HepG2 (cell line): ENCODE data around the gene TRAP1. TPM values are rescaled to one million over a fixed set of nuclear protein-coding genes. Genes with fewer than 3 reads are reported as not detected.

Experiments used
- ARNT ChIP-seq: fragments of 450-650 bp; IDR thresholded peaks from 2 replicates; pipeline ENCODE4 v1.6.1; 2017
- ATAD3A ChIP-seq: sonication (generic); formaldehyde crosslinking; IDR thresholded peaks from 2 replicates; pipeline ENCODE4 v1.4.0; 2020; ENCODE audit warnings: missing genetic modification reagents
- ATF3 ChIP-seq: sonication (generic); formaldehyde crosslinking; IDR thresholded peaks from 2 replicates; pipeline ENCODE4 v1.4.0; 2020; ENCODE audit warnings: missing genetic modification reagents
- E2F1 ChIP-seq: sonication (generic); formaldehyde crosslinking; IDR thresholded peaks from 2 replicates; pipeline ENCODE4 v1.5.0; 2020; ENCODE audit warnings: missing genetic modification reagents
- KDM1A ChIP-seq: IDR thresholded peaks from 2 replicates; pipeline ENCODE4 v1.6.1; 2016; ENCODE audit warnings: missing compliant biosample characterization
- MLLT10 ChIP-seq: sonication (generic); formaldehyde crosslinking; IDR thresholded peaks from 2 replicates; pipeline ENCODE4 v1.4.0; 2020; ENCODE audit warnings: missing genetic modification reagents
- SIX1 ChIP-seq: sonication (generic); formaldehyde crosslinking; IDR thresholded peaks from 2 replicates; pipeline ENCODE4 v1.4.0; 2020; ENCODE audit warnings: missing genetic modification reagents, borderline replicate concordance
- SMYD3 ChIP-seq: sonication (generic); formaldehyde crosslinking; IDR thresholded peaks from 2 replicates; pipeline ENCODE4 v1.8.1; 2023; ENCODE audit warnings: mild to moderate bottlenecking, missing genetic modification reagents
- SOX6 ChIP-seq, 2 experiments: fragments of 450-650 bp in 1 of 2; sonication (generic) in 1 of 2; formaldehyde crosslinking in 1 of 2; IDR thresholded peaks; 2 replicates each; pipeline versions ENCODE4 v1.4.0 to v1.6.1; 2017 to 2020; ENCODE audit warnings: antibody characterized with exemption in 1 of 2, mild to moderate bottlenecking in 1 of 2, missing genetic modification reagents in 1 of 2
- SP5 ChIP-seq: IDR thresholded peaks from 2 replicates; pipeline ENCODE4 v1.6.1; 2016; ENCODE audit warnings: low read depth, borderline replicate concordance
- TFAP4 ChIP-seq: sonication (generic); IDR thresholded peaks from 2 replicates; pipeline ENCODE4 v1.6.1; 2016; ENCODE audit warnings: low read depth, borderline replicate concordance
- ZBTB34 ChIP-seq: sonication (generic); formaldehyde crosslinking; IDR thresholded peaks from 2 replicates; pipeline ENCODE4 v1.8.0; 2022; ENCODE audit warnings: mild to moderate bottlenecking, missing genetic modification reagents
- ZNF136 ChIP-seq: sonication (generic); formaldehyde crosslinking; IDR thresholded peaks from 2 replicates; pipeline ENCODE4 v1.8.1; 2022; ENCODE audit warnings: low read depth, mild to moderate bottlenecking, moderate library complexity, missing genetic modification reagents
- ZNF260 ChIP-seq: sonication (generic); formaldehyde crosslinking; IDR thresholded peaks from 2 replicates; pipeline ENCODE4 v1.4.0; 2020; ENCODE audit warnings: missing genetic modification reagents, low read depth, mild to moderate bottlenecking, borderline replicate concordance
- ZNF264 ChIP-seq: sonication (generic); formaldehyde crosslinking; IDR thresholded peaks from 2 replicates; pipeline ENCODE4 v1.4.0; 2020; ENCODE audit warnings: missing genetic modification reagents
- ZNF562 ChIP-seq: sonication (generic); formaldehyde crosslinking; IDR thresholded peaks from 2 replicates; pipeline ENCODE4 v1.8.0; 2022; ENCODE audit warnings: missing genetic modification reagents, borderline replicate concordance
- ZNF619 ChIP-seq: sonication (generic); formaldehyde crosslinking; IDR thresholded peaks from 2 replicates; pipeline ENCODE4 v1.4.0; 2020; ENCODE audit warnings: mild to moderate bottlenecking, missing genetic modification reagents
- ZNF674 ChIP-seq: sonication (generic); formaldehyde crosslinking; IDR thresholded peaks from 2 replicates; pipeline ENCODE4 v1.5.0; 2020; ENCODE audit warnings: low read depth, mild to moderate bottlenecking, missing genetic modification reagents
- ZSCAN31 ChIP-seq: sonication (generic); formaldehyde crosslinking; IDR thresholded peaks from 2 replicates; pipeline ENCODE4 v1.5.0; 2020; ENCODE audit warnings: low read depth, mild to moderate bottlenecking, missing genetic modification reagents
- polyA plus RNA-seq, 8 experiments: library from polyadenylated mRNA; depleted of rRNA in 3 of 8; stranded (reverse) in 7 of 8; unstranded in 1 of 8; fragments of >200 nt; fragmentation: Illumina TruSeq in 4 of 8; extraction: Trizol in 4 of 8; gene quantifications; 2 replicates each; pipeline versions ENCODE4 v1.2.1 to v1.2.3, GENCODE V29; 2011 to 2016; ENCODE audit warnings: low read depth in 4 of 8, missing spikeins in 1 of 8, mixed read lengths in 1 of 8; ENCODE audit not compliant: insufficient read depth in 1 of 8
- total RNA-seq, 5 experiments: library from RNA; depleted of rRNA; stranded (reverse); fragments of >200 nt; fragmentation: Illumina TruSeq; extraction: Trizol; gene quantifications; 2 replicates each; pipeline ENCODE4 v1.2.3, GENCODE V29; 2016; ENCODE audit warnings: low read depth in 1 of 5

TRAP1 gene
- total and polyA plus RNA-seq, 2 of the 13 experiments (the other 11 are each of a cell fraction or from before 2014, with no cell fraction given), result 127 to 240 TPM

GRCh38 chr16:3646348-3646920 is 70.9 kb downstream of the TRAP1 start (continued):
- TF ChIP-seq ZBTB34 (CRISPR knock-in tag) (no peak), ZNF136 (CRISPR knock-in tag) (no peak), KDM1A (CRISPR knock-in tag) (no peak), ATAD3A (CRISPR knock-in tag) (no peak), SIX1 (CRISPR knock-in tag) (no peak), SMYD3 (no peak), MLLT10 (CRISPR knock-in tag) (no peak), ARNT (no peak), ZNF619 (CRISPR knock-in tag) (no peak), ZNF260 (CRISPR knock-in tag) (no peak), SP5 (0 out of 2 replicates have a peak, but pooled peaks have one; percentile 38), ZNF562 (CRISPR knock-in tag) (no peak), ZSCAN31 (CRISPR knock-in tag) (no peak), ATF3 (CRISPR knock-in tag) (0 out of 2 replicates have a peak, but pooled peaks have one; percentile 39), ZNF674 (CRISPR knock-in tag) (no peak), ZNF264 (no peak), TFAP4 (peak; percentile 60; the same call in 1 of the 2 replicates), E2F1 (CRISPR knock-in tag) (no peak), SOX6 (IDR thresholded peaks at IDR 0.05) (no peak), SOX6 (CRISPR knock-in tag; IDR thresholded peaks at IDR 0.05) (peak; percentile 66)
